HG03025 (cell line): ENCODE data around the gene PDK4.

Source experiments
- ATAC-seq: cut with Tn5 transposase; IDR thresholded peaks from one replicate; pipeline ENCODE4 v1.9.1; 2021; ENCODE audit warnings: mild to moderate bottlenecking, moderate library complexity; ENCODE audit not compliant: unreplicated experiment, low FRiP score

PDK4 gene

DNA sequence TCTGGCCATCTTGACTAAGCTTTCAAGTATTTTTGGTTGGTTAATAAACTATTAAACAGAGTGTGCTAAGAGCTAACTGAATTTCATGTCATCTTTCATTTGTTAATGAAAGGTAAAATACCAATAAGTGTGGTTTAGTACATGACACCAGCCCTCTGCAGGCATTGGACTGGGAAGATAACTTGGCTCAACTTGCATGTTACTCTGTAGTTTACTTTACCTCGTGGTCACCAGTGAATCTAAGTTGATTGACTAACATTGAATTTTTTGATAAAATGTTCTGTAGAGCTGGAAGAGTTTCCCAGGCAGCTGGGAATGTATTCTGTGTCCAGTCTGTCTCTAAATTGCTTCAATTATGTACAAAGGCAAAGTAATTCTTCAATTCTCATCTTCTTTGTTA is 60.7 kb downstream of the PDK4 start:
- no peak for ATAC-seq

- no peak for ATAC-seq
These were observed 61.5 kb downstream of the PDK4 start for GRCh38 chr7:95534796-95535195.
